HG02970 (cell line): Measurements from ENCODE around the gene GART.
"Not testable (repeated sequence)": the region's sequence is repeated elsewhere in the genome, so short reads cannot be mapped to it uniquely, and the experiment has no call there.

Source experiments
- ATAC-seq: cut with Tn5 transposase; IDR thresholded peaks from one replicate; pipeline ENCODE4 v1.9.1; 2021; ENCODE audit warnings: mild to moderate bottlenecking, moderate library complexity, moderate number of reproducible peaks; ENCODE audit not compliant: unreplicated experiment, low FRiP score

The GART gene

GRCh38 chr21:33478935-33479678 is 62.8 kb downstream of the GART start:
- ATAC-seq: no peak

DNA sequence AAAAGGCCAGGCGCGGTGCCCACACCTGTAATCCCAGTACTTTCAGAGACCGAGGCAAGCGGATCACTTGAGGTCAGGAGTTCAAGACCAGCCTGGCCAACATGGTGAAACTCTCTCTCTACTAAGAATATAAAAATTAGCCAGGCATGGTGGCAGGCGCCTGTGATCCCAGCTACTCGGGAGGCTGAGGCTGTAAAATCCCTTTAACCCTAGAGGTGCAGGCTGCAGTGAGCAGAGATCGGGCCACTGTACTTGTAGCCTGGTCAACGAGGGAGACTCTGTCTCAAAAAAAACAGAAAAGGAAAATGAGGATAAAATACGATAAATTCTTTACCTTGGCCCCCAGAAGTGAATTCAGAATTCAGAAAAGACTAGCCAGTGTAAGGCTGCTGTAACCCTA is 63.7 kb downstream of the GART start:
- ATAC-seq: no peak

DNA sequence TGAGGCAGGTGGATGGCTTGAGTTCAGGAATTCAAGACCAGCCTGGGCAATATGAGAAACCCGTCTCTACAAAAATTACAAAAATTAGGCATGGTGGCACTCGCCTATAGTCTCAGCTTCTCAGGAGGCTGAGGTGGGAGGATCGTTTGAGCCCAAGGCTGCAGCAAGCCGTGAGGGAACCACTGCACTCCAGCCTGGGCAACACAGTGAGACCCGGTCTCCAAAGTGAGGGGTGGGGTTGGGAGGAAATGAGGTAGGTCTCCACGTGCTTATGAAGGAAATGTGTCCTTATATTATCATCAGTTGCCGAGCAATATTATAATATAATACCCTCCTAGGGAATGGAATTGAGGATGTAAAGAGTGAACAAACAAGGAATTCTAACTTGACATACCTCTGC is 64.9 kb downstream of the GART start:
- ATAC-seq: no peak

- no peak for ATAC-seq
Observed at GRCh38 chr21:33473344-33473743, 68.6 kb downstream of the GART start.

DNA sequence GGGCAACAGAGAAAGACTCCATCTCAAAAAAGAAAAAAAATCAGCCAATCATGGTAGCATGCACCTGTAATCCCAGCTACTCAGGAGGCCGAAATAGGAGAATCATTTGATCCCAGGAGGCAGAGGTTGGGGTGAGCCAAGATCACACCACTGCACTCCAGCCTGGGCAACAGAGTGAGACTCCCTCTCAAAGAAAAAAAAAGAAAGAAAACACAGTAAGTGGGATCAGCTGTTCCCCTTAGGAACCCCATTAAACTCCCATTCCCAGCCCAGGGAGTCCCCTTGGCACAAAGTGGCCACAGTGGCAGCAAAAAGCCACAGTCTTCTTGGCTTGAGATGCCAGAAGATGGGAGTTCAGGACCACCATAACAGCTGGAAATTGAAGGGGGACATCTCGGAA is 71.2 kb downstream of the GART start:
- no peak for ATAC-seq

DNA sequence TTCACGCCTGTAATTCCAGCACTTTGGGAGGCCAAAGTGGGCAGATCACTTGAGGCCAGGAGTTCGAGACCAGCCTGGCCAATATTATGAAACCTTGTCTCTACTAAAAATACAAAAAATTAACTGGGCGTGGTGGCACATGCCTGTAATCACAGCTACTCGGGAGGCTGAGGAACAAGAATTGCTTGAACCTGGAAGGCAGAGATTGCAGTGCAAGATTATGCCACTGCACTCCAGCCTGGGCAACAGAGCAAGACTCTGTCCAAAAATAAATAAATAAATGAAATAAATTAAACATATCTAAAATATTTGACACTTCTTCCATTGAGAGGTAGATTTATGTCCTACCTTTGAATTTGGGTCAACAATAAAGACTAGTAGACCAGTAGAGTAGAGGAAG is 72.7 kb downstream of the GART start:
- not testable (repeated sequence) for ATAC-seq

DNA sequence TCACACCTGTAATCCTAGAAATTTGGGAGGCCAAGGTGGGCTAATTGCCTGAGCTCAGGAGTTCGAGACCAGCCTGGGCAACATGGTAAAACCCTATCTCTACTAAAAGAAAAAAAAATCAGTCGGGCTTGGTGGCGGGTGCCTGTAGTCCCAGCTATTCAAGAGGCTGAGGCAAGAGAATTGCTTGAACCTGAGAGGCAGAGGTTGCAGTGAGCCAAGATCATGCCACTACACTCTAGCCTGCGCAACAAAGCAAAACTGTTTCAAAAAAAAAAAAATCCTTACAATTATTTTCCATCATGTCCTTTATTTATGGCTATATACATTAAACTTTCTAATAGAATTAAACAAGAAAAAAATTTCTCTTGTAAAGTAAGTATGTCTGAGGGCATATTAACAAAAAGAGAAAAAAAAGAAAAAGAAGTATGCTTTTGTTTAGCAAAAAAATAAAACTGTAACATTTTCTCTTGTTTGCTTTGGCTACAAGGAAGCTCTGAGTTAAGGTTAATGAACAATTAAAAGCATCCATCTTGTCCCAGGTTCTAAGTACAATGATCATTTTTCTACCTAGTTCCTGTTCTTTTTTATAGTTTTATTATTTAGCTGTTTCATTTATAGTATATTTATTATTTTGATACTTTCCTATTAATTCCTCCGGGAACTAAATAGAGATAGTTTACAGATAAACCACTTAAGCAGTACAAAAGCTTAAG is 80.2 kb downstream of the GART start:
- no peak for ATAC-seq

- ATAC-seq: no peak
Observed at GRCh38 chr21:33458861-33459260, 83.1 kb downstream of the GART start.

GRCh38 chr21:33455686-33456446 is 86.1 kb downstream of the GART start:
- no peak for ATAC-seq
